Stromal cell of bone marrow (primary cell): ENCODE measurements around the gene ZBTB7A.

ENCODE experiments used
- DNase-seq: peaks from one replicate; pipeline ENCODE4 v3.0.0-alpha.2; 2012; ENCODE audit warnings: low read depth

ZBTB7A gene

GRCh38 chr19:4036576-4037300 lies 30.0 kb downstream of the ZBTB7A start:
- DNase-seq, result no peak

- DNase-seq, result no peak
These were observed 31.1 kb downstream of the ZBTB7A start for GRCh38 chr19:4035582-4035981.

GRCh38 chr19:4035018-4035566 lies 31.6 kb downstream of the ZBTB7A start:
- no peak for DNase-seq

- DNase-seq, result no peak
These were observed 32.4 kb downstream of the ZBTB7A start for GRCh38 chr19:4034048-4035017.

- DNase-seq, result no peak
These were observed 33.4 kb downstream of the ZBTB7A start for GRCh38 chr19:4033028-4033956.

- DNase-seq, result no peak
These were observed 34.3 kb downstream of the ZBTB7A start for GRCh38 chr19:4032436-4032835.

- no peak for DNase-seq
These were observed 35.3 kb downstream of the ZBTB7A start for GRCh38 chr19:4031420-4031819.

- no peak for DNase-seq
These were observed 35.7 kb downstream of the ZBTB7A start for GRCh38 chr19:4030981-4031380.

- no peak for DNase-seq
These were observed 36.1 kb downstream of the ZBTB7A start for GRCh38 chr19:4030552-4030951.

GRCh38 chr19:4029247-4029614 lies 37.5 kb downstream of the ZBTB7A start:
- DNase-seq, result no peak

- no peak for DNase-seq
These were observed 38.1 kb downstream of the ZBTB7A start for GRCh38 chr19:4028334-4029246.

- DNase-seq, result no peak
These were observed 39.6 kb downstream of the ZBTB7A start for GRCh38 chr19:4027146-4027545.

- no peak for DNase-seq
These were observed 41.4 kb downstream of the ZBTB7A start for GRCh38 chr19:4025317-4025716.

- no peak for DNase-seq
These were observed 42.9 kb downstream of the ZBTB7A start for GRCh38 chr19:4023600-4024398.

- no peak for DNase-seq
These were observed 47.1 kb downstream of the ZBTB7A start for GRCh38 chr19:4019578-4019977.

GRCh38 chr19:4018775-4019504 lies 47.8 kb downstream of the ZBTB7A start:
- no peak for DNase-seq

- no peak for DNase-seq
These were observed 48.5 kb downstream of the ZBTB7A start for GRCh38 chr19:4018140-4018613.

GRCh38 chr19:4016903-4017638 lies 49.6 kb downstream of the ZBTB7A start:
- DNase-seq, result no peak
